Glutamatergic neuron (in vitro differentiated cells): ENCODE measurements around the gene EPB41L4A. TPM values are rescaled to one million over a fixed set of nuclear protein-coding genes. Genes with fewer than 3 reads are reported as not detected.

ENCODE experiments used
- DNase-seq: peaks from one replicate; pipeline ENCODE4 v3.0.0; 2022
- H3K27ac Mint-ChIP-seq: one replicate; pipeline ENCODE4 v1.8.0; 2020; ENCODE audit warnings: mild to moderate bottlenecking, mixed read lengths, inconsistent platforms; ENCODE audit not compliant: unreplicated experiment
- H3K27me3 Mint-ChIP-seq: one replicate; pipeline ENCODE4 v1.8.0; 2020; ENCODE audit warnings: mild to moderate bottlenecking, moderate library complexity, mixed read lengths, inconsistent platforms; ENCODE audit not compliant: unreplicated experiment
- H3K36me3 Mint-ChIP-seq: one replicate; pipeline ENCODE4 v1.8.0; 2020; ENCODE audit warnings: mild to moderate bottlenecking, mixed read lengths, inconsistent platforms; ENCODE audit not compliant: unreplicated experiment
- H3K4me1 Mint-ChIP-seq: one replicate; pipeline ENCODE4 v1.8.0; 2020; ENCODE audit warnings: mild to moderate bottlenecking, low read depth, mixed read lengths, inconsistent platforms; ENCODE audit not compliant: unreplicated experiment
- H3K4me3 Mint-ChIP-seq: one replicate; pipeline ENCODE4 v1.8.0; 2020; ENCODE audit warnings: mild to moderate bottlenecking, mixed read lengths, inconsistent platforms; ENCODE audit not compliant: unreplicated experiment
- H3K9me3 Mint-ChIP-seq: one replicate; pipeline ENCODE4 v1.8.0; 2020; ENCODE audit warnings: mild to moderate bottlenecking, moderate library complexity, mixed read lengths, inconsistent platforms; ENCODE audit not compliant: unreplicated experiment
- total RNA-seq: library from RNA; stranded (reverse); fragmentation: NEBNext Ultra II Directional; extraction: Animal tissue kit (Norgen Biotek cat#: 25700); gene quantifications from one replicate; pipeline ENCODE4 v1.2.1, GENCODE V29; 2021; ENCODE audit not compliant: unreplicated experiment
- TF ChIP-seq, protein P1 (sequence below): fragments of 200-600 bp; sonication (generic); IDR thresholded peaks from one replicate; pipeline ENCODE4 v1.5.0; 2021; ENCODE audit not compliant: partially characterized antibody, unreplicated experiment

The EPB41L4A gene
- total RNA-seq, 1 donor from 2014 or later, result 125 TPM

GRCh38 chr5:112346411-112347044, 72.5 kb downstream of the EPB41L4A start:
- Mint-ChIP-seq H3K27ac (peak overlapping the region; percentile 29), H3K36me3 (no peaks in the 10 kb centered on the region), H3K4me1 (peaks cover 21% of the 10 kb centered on the region), H3K27me3 (no peaks in the 10 kb centered on the region), H3K9me3 (no peaks in the 10 kb centered on the region), H3K4me3 (no peak overlapping the region)
- DNase-seq, result no peak
- TF ChIP-seq, protein P1, sequence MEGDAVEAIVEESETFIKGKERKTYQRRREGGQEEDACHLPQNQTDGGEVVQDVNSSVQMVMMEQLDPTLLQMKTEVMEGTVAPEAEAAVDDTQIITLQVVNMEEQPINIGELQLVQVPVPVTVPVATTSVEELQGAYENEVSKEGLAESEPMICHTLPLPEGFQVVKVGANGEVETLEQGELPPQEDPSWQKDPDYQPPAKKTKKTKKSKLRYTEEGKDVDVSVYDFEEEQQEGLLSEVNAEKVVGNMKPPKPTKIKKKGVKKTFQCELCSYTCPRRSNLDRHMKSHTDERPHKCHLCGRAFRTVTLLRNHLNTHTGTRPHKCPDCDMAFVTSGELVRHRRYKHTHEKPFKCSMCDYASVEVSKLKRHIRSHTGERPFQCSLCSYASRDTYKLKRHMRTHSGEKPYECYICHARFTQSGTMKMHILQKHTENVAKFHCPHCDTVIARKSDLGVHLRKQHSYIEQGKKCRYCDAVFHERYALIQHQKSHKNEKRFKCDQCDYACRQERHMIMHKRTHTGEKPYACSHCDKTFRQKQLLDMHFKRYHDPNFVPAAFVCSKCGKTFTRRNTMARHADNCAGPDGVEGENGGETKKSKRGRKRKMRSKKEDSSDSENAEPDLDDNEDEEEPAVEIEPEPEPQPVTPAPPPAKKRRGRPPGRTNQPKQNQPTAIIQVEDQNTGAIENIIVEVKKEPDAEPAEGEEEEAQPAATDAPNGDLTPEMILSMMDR, result no peak

GRCh38 chr5:112344540-112344939, 74.5 kb downstream of the EPB41L4A start:
- Mint-ChIP-seq H3K4me1 (peaks cover 34% of the 10 kb centered on the region), H3K27ac (no peak overlapping the region), H3K9me3 (no peaks in the 10 kb centered on the region), H3K4me3 (no peak overlapping the region), H3K27me3 (no peaks in the 10 kb centered on the region), H3K36me3 (no peaks in the 10 kb centered on the region)
- DNase-seq, result no peak
- TF ChIP-seq, protein P1, result no peak

- Mint-ChIP-seq H3K4me1 (peaks cover 50% of the 10 kb centered on the region), H3K36me3 (no peaks in the 10 kb centered on the region), H3K9me3 (no peaks in the 10 kb centered on the region), H3K27me3 (peaks cover 2% of the 10 kb centered on the region), H3K27ac (peak overlapping the region; percentile 88), H3K4me3 (no peak overlapping the region)
- no peak for DNase-seq
- TF ChIP-seq, protein P1, result no peak
Observed at GRCh38 chr5:112342389-112342788, 76.7 kb downstream of the EPB41L4A start.

GRCh38 chr5:112339761-112340160, 79.3 kb downstream of the EPB41L4A start:
- TF ChIP-seq, protein P1, result no peak
- Mint-ChIP-seq H3K4me3 (no peak overlapping the region), H3K4me1 (peaks cover 56% of the 10 kb centered on the region)

DNA sequence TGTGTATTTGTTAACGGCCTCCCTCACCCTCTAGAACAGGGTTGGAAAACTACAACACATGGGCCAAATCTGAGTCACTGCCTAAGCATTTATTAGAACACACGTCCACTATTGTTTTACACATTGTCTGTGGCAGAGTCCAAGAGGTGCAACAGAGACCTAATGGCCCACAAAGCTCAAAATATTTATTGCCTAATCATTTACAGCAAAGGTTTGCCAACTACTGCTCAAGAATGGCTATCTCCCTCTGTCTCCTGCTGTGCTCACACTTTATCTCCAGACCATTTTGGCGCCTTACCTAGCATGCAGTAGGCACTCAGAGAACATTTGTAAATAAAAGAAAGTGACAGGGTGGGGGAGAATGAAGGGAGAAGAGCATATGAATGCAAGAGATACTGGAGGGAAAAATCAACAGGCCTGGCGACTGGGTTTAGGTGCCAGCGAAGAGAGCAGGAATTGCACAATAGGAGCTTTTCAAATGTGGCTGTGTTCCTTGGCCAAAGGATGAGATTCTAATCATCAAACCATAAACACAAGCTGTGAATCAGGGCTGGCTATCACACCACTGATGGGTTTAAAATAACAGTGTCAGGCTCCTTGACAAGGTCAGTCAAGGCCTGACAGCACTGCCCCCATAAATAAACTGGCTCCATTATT, 80.3 kb downstream of the EPB41L4A start:
- no peak overlapping the region for H3K4me3 Mint-ChIP-seq
- no peak overlapping the region for H3K27ac Mint-ChIP-seq
- peaks cover 1% of the 10 kb centered on the region for H3K9me3 Mint-ChIP-seq

More at GRCh38 chr5:112339761-112340160, 79.3 kb downstream of the EPB41L4A start:
- no peak for DNase-seq
- peaks cover 2% of the 10 kb centered on the region for H3K27me3 Mint-ChIP-seq
- H3K27ac Mint-ChIP-seq, result no peak overlapping the region
- H3K9me3 Mint-ChIP-seq, result peaks cover 1% of the 10 kb centered on the region
- no peaks in the 10 kb centered on the region for H3K36me3 Mint-ChIP-seq

More for the DNA sequence above, 80.3 kb downstream of the EPB41L4A start:
- no peak for DNase-seq
- no peaks in the 10 kb centered on the region for H3K36me3 Mint-ChIP-seq
- peaks cover 2% of the 10 kb centered on the region for H3K27me3 Mint-ChIP-seq
- TF ChIP-seq, protein P1, result no peak
- peaks cover 65% of the 10 kb centered on the region for H3K4me1 Mint-ChIP-seq
